ENCODE results near the gene PRAME.
"Not testable (repeated sequence)": the region's sequence is repeated elsewhere in the genome, so short reads cannot be mapped to it uniquely, and the experiment has no call there.

The PRAME gene
- 0 reads per million in 2 donors for total RNA-seq

DNA sequence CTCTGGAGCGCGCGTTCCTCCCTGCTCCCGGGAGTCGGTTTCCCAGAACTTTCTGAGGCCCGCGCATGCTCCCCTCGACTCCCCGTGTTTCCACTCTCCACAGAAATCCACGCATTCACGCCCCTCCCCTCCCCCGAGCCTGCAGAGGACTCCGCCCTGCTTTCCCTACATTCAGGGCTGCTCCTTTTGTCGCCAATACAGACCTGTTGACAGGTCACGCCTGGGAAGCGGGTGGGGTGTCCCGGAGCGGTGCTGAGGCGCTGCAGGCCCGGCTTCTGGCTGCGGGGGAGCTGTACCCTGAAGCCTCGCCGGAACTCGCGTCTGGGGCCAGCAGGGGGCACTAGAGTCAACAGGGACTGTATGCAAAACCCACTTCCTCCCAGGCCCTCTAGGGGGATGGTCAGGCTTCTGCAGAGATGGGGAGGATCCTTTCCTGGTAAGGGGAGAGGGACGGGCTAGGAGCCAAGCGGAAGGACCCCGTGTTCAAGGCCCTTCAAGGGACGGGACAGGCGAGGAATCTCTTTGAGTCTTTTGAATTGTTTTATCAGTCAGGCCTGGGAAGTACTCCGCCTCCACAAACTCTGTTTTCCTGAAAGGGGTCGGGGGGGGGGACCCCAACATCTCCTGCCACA lies at the start of gene PRAME:
Gene PRAME, minus strand, starts transcription at position 294 of the 632 bp plus-strand sequence. CDS start 2,433 bp downstream, outside the sequence.
- DNase-seq: peak; percentile 55

DNA sequence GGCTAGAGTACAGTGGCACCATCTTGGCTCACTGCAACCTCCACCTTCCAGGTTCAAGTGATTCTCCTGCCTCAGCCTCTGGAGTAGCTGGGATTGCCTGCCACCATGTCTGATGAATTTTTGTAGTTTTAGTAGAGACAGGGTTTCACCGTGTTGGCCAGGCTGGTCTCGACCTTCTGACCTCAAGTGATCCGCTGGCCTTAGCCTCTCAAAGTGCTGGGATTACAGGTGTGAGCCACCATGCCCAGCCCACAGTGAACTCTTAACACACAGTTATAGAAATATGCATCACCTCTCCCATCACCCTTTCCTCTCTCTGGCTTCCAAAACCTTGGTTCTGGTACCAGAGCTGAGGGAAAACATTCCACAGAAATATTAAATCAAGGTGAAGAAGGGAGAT lies 49.0 kb upstream of the PRAME start:
- not testable (repeated sequence) for DNase-seq

DNA sequence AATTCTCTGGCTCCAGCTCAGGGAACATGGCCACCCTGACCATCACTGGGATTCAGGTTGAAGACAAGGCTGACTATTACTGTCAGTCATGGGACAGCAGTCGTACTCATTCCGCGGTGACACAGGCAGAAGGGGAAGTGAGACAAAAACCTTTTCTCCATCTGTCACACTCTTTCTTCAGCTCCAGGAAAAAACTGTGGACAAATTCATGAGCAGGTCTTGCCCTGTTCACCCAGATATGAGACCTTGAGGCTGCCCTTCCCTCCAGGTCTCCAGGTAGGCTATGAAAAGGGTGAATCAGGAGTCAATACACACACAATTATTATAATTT lies 46.0 kb upstream of the PRAME start:
- DNase-seq: no peak

- DNase-seq: no peak
These were observed 45.4 kb upstream of the PRAME start for GRCh38 chr22:22604326-22605073.

DNA sequence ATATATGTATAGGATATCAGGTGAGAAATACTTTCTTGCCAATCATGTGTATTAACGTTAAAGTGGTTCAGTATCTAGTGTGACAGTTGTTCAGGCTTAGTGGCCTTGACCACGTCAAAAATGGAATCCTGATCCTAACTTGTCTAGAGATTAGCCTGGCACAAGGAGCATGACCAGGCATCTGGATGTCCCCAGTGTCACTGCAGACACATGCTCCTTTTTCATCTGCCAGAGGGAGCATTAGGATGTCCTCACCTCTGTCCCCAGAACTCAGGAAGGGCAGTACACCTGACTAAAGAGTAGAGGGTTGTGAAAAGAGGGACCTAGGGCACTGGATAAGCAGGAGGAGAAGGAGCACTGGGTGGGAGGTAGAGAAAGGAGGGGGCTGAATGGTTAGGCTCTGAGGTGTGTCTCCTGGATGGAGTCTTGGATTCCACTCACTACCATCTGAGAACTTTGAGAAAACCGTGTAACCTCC lies 44.4 kb upstream of the PRAME start:
- DNase-seq: no peak

GRCh38 chr22:22600531-22601261 lies 41.6 kb upstream of the PRAME start:
- DNase-seq: no peak

DNA sequence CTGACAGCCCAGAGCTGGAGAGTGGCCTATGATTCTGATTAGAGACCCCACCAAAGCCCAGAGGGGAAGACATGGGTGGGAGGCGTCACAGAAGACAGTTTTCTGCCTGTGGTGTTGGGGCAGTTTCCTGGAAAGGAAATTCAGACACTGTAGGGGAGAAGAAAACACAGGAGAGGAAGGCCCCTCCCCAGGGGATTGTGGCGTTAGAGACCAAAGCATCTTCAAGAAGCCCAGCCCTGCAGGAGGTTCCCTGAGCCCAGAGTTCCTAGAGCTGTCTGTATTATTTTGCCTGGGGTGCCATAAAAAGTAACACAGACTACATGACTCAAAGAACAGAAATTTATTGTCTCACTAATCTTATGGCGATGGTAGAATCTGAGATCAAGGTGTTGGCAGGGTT lies 40.2 kb upstream of the PRAME start:
- DNase-seq: no peak

- DNase-seq: no peak
These were observed 39.1 kb upstream of the PRAME start for GRCh38 chr22:22598144-22598543.

GRCh38 chr22:22595001-22595835 lies 36.2 kb upstream of the PRAME start:
- no peak for DNase-seq

GRCh38 chr22:22593964-22594656 lies 35.0 kb upstream of the PRAME start:
- peak; percentile 32 for DNase-seq

GRCh38 chr22:22593250-22593649 lies 34.2 kb upstream of the PRAME start:
- no peak for DNase-seq

- no peak for DNase-seq
These were observed 32.6 kb upstream of the PRAME start for GRCh38 chr22:22591348-22592299.

DNA sequence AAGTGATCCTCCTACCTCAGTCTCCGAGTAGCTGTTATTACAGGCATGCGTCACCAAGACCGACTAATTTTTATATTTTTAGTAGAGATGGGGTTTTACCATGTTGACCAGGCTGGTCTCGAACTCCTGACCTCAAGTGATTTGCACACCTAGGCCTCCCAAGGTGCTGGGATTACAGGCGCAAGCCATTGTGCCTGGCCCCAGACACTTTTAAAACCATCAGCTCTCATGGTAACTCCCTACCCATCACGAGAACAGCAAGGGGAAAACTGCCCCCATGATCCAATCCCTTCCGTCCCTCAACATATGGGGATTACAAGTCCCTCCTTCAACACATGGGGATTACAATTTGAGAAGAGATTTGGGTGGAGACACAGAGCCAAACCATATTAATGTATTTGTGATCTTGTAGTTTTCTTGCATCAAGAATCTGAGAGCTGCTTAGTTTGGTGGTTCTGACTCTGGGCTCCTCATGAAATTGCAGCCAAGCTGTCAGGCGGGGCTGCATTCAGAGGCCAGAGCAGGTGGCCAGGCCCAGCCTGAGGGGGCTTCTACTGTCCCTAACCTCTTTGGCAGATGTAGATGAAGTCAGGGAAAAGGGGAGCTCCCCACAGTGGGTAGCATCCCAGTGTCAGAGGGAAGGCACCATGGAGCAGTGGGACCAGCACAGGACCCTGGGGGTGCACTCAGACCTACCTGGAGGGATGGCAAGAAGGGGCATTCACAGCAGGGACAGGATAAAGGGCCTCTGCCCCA lies 31.2 kb upstream of the PRAME start:
- DNase-seq: no peak

GRCh38 chr22:22588485-22589164 lies 29.6 kb upstream of the PRAME start:
- no peak for DNase-seq

DNA sequence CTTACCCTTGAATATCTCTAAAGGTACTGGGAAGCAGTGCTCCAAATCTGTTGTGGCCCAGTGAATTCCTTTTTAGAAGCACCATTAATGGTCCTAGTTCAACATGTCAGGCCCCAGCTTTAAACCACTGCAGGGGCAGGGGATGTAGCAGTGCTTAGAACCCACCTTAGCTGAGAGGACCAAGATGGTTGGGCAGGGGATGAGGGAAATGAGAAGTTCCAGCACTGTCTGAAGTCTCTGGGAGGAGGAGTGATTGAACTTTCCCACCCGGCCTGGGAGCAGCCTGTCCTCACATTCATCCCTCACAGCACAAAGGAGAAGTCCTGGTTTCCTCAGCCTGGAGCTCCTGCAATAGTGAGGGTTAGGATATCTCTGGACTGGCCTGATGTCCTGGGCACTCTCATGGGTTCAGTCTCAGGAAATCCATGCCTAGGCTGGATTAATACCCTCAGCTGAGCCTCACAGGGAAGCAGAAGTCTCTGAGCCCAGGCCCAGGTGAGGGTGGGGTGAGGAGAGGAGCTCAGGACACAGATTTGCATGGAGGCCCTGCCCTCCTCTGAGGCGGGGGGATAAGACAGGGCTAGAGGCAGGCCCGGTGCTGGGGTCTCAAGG lies 28.6 kb upstream of the PRAME start:
- no peak for DNase-seq

DNA sequence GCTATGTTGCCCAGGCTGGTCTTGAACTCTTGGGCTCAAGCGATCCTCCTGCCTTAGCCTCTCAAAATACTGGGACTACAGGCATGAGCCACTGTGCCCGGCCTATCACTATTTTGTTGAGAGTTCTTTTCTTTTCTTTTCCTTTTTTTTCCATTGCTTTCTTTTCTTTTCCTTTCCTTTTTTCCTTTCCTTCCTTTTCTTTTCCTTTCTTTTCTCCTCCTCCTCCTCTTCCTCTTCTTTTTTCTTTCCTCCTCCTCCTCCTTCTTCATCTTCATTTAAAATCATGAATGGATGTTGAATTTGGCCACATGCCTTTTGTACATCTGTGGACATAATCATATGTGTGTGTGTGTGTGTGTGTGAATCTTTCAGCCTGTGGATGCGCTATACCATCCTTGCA lies 25.7 kb upstream of the PRAME start:
- no peak for DNase-seq

- DNase-seq: no peak
These were observed 24.0 kb upstream of the PRAME start for GRCh38 chr22:22583030-22583429.

- DNase-seq: not testable (repeated sequence)
These were observed 22.5 kb upstream of the PRAME start for GRCh38 chr22:22581524-22581923.

Measured in T-helper 9 cell (primary cell).